ENCODE measurements around the gene FOXN1. TPM values are rescaled to one million over a fixed set of nuclear protein-coding genes. Genes with fewer than 3 reads are reported as not detected.
"Not testable (repeated sequence)": the region's sequence is repeated elsewhere in the genome, so short reads cannot be mapped to it uniquely, and the experiment has no call there.

FOXN1 gene
- polyA plus RNA-seq, 3 donors, result 0.47 to 0.69 (median 0.57) TPM

DNA sequence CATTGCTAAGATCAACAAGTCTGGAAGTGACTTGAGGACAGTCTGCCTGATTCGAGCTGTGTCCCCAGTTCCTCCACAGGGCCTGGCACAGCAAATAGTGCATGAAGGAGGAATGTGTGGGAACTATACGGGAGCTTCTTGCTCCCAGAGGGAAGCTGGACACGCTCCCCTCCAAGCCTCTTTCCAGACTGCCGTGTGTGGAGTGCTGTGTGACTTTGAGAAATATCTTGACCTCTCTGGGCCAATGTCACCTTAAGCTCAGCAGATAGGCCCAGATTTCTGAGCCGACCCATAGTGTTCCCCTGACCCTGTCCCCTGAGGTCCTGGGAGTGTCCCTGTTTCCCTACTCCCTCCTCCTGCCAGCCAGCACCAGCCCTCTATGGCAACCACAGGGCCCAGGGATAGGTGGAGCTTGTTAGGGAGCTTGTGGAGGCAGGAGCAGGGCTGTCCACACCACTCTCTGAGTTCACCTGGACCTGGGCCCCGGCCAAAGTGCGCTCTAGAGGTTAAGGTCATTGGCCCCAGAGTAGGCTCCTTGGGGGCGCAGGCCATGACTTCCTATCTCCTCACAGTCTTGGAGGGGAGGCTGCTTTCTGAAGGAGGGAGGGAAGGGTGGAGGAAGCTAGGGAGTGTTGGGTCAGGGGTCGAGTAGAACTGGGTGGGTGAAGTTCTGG is 6.3 kb upstream of the FOXN1 start:
- DNase-seq, result no peak

DNA sequence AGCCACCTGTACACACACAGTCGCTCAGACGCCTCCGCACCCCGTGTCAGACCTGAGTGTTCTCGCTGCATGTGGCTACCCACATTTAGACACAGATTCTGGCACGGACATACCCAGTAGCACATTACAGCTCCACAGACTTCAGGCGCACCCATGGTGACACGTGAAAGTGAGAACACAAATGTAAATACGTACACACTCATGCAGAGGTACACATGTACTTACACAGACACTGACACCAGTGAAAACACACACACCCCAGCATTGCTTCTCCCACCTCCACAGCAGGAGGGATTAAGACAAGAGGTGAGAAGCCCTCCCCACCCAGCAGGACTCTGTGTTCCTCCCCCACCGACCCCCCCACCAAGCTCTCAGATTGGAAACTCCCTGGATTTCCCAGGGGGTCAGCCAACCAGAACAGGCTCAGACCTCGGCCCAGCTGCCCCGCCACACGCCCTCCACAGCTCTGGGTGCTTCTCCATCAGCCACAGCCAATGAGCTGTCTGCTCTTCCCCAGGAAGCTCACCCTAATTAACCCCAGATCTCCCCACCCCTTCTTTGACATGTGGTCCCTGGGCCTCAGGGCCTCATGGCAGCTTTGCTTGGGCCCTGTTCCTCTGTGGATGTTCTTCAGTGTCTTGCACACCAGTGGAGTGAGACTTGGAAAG is 5.3 kb upstream of the FOXN1 start:
- DNase-seq, result no peak

DNA sequence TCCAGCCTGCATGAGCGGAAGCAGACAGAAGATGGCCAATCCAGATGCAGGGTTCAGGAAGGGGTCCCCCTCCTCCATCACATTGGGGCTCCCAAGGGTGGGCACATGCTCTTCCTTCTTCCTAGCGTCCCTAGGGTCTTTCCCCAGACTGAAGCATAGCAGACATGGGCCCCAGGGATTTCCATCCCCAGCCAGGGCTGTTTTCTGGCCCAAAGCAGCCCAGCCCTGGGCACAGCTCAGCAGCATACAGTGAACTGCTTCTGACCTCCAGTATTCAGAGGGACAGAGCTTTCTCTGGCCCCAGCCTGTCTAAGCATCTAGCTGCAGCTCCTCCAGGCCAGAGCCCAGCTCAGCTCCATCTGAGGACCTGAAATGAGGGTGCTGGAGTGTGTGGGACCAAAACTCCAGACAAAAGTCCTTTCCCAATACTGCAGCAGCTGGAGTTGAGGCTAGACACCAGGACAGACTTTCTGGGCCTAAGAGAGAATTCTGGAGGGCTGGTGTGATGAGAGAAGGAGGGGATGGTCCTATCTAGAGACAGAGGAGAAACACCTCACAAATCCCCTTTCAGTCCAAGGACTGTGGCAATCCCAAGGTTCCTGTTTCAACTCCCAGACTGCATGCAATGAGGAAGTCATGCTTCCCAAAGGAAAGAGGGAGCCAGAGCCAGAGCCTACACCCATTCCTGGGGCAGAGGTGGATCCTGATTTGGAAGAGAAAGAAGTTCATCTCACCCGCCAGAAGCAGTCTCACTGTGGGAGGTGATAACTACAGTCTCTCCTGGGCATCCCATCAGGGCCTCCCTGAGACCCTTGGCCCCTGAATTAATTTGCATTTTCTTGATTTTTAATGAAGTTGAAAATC is 4.5 kb upstream of the FOXN1 start:
- DNase-seq, result no peak

DNA sequence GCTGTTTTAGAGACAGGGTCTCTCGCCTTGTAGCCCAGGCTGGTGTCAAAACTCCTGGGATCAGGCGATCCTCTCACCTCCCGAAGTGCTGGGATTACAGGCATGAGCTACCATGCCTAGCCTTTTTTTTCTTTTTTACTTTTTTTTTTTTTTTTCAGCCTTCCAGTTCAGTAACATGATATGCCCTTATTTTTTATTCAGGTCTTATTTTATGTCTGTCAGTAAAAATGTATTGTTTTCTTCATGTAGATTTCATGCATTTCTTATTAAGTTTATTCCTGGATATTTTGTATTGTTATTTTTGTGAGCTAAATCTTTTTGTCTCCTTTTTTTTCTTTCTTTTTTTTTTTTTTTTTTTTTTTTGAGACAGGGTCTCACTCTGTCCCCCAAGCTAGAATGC is 2.7 kb upstream of the FOXN1 start:
- no peak for DNase-seq

DNA sequence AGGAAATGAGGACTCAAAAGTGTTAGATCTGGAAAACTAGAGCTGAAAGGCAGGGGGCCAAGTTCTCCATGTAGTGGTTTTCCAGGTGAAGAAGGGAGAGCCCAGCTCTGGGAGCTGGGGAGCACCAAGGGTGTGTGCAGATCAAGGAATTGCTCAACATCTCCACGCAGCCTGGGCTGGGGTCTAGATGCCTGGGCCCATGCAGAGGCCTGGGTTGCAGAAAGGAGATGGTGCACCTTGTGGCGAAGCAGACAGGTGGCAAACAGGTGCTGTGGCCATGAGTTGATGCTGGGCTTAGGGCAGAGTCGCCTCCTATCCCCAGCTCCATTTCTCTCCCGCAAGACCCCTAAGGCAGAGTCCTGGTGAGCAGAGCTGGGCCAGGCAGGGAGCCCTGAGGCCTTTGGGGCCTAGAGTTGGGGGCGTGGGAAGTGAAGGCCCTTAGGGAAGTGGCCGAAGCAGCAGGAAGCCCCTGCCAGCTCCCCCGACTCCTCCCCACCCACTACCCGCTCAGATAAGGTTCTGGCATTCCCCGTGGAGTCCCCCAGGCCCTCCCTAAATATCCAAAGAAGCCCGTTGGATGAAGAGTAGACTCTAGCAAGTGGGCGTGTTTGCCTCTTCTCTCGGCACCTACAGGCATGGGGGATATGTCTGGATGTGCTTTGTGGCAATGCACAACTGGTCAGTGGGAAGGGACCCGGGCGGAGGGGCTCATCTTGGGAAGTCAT is 777 bp downstream of the FOXN1 start:
- DNase-seq, result no peak

DNA sequence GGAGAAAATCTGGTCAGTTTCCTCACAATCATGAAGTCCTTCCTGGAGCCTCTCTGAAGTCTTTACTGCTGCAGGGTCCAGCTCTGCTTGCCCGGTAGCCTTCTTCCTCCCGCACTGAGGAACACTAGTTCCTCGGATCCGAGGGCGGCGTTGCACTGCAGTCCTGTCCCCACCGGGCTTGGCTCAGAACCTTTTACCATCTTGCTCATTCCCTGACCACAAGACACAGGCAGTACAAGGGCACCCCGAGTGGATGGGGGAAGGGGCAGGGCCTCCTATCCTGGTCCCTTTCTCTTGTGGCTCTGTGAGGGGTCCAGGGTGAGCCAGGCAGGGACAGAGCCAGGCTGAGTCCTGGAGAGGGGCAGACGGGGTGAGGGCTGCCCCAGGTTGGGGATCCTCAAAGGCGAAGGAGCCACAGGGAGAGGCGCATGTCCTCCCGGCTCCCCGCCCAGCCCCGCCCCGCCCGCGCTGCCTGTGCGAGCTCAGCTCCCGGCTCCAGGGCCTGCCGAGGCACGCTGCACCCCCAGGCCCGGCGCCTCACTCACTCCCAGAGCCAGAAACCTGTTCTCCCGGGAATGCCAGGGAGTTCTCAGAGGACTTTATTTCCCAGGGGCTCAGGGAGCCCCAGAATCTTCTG is 1.5 kb downstream of the FOXN1 start:
- no peak for DNase-seq

DNA sequence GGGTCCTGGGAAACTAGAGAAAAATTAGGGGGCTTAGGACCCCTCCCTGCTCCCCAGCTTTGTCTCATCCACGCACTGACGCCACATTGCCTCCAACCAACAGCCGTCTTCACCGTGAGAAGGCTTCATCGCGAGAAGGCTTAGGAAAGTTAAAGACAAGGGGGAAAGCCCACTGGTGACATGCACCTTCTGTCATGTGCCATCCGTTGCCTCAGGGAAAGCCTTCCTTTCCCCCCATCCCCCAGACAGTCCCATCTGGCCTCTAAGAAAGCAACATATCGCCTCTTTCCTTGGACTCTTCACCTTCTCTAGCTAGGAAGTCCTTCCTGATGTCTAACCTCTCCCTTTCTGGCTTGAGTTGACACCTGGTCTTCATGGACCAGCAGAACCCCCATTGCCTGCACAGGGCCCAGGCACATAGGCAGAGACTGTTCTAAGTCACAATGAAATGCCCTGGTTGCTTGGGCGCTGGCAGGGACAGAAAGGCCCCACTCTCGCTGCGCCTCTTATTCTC is 2.1 kb downstream of the FOXN1 start:
- DNase-seq, result no peak

DNA sequence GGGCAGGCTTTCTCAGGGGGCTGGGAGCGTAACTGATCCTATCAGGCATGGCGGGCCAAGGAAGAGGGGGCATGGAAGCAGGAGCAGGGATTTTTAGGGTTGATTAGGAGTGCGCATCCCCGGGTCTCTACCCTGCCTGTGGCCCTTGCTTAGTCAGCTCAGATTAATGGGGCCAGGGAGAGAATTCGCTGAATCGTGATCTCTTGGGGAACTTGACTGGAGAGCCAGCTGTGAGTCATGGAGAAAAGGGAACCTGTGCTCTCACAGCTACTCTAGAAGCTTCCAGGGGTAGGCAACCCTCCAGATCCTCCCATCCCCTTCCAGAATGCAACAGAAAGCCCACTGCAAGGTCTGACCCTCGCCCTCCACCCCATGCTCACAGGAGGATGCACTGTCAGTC is 3.6 kb downstream of the FOXN1 start:
- DNase-seq, result no peak

DNA sequence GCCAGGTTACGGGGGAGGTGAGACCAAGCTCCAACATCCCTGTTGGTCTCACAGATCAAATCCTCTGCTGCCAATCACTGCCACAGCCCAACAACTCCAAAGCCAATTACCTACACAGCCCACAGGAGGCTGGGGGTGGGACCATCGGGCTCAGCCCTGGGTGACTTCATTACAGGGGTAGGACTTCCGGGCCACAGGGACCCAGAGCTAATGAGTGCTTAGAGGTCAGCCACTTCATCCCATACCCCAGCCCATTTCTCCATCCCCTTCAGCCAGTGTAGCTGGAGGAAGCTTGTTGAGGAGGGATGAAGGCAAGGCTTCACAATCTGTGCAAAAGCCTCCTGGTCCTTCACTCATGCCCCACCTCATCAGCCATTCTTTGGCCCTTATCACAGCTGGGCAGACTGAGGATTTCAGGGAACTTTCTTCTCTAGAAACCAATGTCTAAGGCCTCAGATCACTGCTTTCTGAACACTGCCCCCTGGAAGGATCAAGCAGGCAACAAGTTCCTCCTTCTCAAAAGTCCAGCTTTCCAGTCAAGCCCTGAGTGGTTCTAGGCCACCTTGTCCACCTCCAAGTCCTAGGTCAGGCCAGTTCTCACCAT is 5.8 kb downstream of the FOXN1 start:
- no peak for DNase-seq

DNA sequence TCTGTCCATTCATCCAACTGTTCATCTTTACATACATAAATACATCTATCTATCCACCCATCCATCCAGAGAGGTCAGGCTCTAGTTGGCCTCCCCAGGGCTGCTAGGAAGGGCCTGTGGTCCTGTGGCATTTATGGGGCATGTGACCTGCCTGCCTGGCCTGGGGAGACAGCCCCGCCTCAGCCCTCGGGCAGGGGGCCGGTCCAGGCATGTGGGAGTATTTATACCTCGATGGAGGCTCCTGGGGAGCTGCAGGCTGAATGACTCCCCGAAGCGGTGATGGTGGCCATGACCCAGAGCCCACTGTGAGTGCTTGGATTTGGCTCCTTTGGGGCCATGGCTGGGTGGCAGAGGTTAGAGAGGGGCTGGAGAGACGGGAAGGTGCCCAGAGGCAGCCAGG is 7.3 kb downstream of the FOXN1 start:
- no peak for DNase-seq

DNA sequence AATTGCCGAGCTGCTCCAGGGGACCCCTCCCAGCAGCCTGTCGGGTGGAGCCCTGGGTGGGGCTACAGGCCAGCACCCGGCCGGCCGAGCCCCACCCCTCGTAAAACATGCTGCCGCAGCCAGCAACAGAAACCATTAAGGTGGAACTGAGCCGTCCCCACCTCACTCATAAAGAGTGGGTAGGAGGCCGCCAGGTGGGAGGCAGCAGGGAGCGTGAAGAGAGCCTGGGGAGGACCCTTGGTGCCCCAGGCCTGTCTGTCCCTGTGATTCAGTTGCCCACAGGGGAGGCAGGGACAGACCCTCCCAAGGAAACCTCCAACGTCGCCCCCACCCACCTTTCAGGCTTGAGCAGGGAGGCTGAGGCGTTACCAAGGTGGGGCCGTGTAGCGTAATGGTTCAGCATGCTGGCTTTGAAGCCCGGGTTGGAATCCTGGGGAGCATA is 8.4 kb downstream of the FOXN1 start:
- DNase-seq, result no peak

DNA sequence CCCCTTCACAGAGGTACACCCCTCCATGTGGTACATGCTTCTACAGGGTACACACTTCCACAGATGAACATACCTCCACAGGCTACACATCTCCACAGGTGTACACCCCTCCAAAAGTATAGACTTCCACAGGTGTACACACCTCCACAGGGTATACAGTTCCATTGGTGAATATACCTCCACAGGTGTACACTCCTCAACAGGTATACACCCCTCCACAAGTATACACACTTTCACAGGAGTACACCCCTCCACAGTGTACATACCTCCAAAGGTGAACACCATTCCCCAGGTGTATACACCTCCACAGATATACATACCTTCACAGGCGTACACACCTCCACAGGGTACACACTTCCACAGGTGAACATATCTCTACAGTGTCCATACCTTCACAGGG is 9.4 kb downstream of the FOXN1 start:
- no peak for DNase-seq

DNA sequence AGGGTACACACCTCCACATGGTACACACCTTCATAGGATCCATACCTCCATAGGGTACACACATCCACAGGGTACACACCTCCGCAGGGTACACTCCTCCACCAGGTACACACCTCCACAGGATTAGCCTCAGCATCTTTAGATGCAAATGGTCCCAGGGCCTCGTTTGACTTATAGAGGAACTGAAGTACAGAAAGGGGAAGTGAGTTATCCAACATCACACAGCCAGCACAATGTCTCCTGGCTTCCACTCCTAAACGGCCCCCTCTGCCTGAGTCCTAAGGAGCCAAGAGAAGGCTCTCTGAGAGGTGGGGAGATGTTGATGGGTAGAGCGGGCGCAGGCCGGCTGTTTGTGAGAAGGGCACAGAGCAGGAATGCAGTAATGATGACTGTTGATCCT is 12.0 kb downstream of the FOXN1 start:
- no peak for DNase-seq

DNA sequence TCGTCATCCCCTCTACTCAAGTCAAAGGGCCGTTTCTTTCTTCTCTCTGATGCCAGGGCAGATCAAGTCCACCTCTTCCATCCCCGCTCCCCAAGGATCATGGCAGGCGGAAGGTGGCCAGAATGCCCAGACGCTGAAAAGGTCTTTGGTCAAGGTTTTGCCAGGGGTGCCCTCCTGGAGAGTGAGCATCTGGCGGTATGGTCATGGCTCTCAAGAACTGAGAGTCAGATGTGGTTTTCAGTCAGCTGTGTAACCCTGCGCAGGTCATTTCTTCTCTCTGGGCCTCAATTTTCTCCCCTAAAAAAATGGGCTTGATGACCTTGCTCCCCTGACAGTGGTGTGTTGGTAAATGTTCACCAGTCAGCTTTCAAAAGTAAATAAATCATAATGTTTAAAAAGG is 12.4 kb downstream of the FOXN1 start:
- DNase-seq, result no peak

DNA sequence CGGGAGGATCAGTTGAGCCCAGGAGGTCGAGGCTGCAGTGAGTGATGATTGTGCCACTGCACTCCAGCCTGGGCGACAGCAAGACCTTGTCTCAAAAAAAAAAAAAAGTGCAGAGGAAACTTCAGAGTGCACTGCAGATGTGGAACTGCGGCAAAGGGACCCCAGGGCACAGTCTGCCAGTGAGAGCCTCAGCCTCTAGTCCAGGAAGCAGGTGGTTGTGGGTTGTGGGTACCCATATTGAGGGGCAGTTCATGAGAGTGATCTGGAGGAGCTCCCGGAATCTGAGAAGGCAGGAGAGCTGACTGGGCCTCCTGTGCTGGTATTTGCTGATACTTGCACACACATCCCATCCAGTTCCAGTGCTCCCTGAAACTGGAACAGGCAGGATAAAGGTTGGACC is 13.1 kb downstream of the FOXN1 start:
- no peak for DNase-seq

DNA sequence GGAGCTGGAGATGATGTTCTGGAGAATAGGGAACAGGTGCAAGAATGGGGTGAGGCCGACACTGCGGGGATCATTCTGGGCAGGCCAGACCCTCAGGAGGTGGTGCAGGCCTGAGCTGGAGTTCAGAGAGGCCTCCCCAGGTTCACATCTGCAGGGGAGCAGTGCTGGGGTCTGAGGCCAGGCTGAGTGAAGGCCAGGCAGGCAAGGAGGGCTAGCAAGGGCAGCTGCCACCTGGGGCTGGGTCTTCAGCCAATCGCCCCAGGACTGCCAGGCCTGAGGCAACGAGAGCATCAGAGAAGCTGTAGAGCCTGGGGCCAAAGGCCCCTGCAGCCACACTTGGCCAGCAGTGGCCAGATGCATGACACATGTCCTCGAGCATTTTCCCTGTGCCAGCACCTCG is 14.5 kb downstream of the FOXN1 start:
- DNase-seq, result no peak

DNA sequence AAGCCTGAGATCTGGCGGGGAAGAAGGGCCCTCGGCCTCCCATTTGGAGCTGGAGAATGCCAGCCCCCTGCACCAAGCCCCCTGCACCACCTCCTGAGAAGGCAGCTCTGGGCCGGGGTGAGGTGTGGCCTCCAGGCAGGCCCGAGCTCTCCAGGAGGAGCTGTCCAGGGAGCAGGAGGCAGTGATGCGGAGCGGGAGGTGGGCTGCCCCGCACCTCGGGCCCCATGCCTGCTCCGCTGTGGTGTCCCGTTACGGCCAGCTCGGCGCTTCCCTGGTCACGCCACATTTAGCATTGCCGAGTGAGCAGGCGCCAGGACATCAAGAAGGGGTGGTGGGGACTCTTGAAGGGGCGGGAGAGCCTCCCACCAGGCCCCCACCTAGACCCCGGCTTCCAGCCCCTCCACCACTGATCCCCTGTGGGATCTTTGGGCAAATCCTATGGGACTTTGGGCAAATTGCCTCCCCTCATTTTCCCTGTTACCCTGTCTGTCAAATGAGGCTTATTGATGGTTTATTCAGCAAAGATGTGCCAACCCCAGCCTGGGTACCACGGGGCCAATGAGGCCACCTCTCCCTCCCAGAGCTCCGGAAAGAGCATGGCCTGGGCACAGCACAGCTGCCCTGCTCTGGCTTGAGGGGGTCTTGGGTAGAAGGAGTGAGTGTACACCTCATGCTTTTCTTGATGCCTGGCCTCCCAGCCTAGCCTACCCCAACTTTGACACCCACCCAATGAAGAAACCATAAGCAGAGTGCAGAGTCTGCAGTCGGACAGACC is 15.3 kb downstream of the FOXN1 start:
- peak; percentile 86 for DNase-seq

DNA sequence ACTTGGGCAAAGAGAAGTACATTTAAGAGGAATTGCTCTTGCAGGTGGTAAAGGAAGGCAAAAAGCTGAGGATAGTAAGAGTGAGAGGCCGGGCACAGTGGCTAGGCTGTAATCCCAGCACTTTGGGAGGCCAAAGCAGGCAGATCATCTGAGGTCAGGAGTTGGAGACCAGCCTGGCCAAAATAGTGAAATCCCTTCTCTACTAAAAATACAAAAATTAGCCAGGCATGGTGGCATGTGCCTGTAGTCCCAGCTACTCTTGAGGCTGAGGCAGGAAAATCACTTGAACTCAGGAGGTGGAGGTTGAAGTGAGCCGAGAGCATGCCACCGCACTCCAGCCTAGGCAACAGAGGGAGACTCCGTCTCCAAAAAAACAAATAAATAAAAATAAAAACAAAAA is 16.1 kb downstream of the FOXN1 start:
- DNase-seq, result not testable (repeated sequence)

DNA sequence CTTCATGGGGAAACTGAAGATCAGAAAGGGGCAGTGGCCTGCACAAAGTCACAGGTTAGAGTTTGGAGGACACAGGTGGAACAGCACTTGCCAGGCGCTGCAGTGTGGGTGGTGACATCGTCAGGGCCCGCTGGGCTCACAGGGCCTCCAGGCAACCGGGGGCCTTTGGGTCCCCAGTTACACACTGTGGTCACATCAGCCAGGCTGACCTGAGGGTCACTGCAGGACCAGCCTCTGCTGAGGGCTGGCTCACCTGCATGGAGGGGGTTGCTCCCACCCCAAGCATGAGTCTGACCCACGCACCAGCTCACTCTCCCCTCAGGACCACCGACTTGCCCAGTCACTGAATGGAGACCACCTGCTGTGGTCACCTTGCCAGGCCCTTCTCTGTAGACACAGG is 17.0 kb downstream of the FOXN1 start:
- DNase-seq, result no peak

DNA sequence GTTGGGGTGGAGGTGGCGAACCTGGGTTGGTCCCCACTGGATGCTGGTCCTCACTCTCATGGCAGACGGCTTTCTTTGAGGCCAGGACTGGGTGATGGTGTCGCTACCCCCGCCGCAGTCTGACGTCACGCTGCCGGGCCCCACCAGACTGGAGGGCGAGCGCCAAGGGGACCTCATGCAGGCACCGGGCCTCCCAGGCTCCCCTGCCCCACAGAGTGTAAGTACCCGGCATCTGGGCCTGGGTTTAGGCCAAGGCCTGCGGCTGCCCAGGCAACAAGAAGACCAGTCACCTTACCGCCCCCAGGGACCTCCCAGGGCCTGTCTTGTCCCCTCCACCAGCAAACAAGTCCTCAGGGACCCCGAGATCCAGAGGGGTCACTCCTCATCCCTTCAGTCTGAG is 17.7 kb downstream of the FOXN1 start:
- no peak for DNase-seq

Data from renal pelvis (tissue), 4 donors.